OCI-LY7 (cell line): Measurements from ENCODE around the gene SGO2. TPM values are rescaled to one million over a fixed set of nuclear protein-coding genes. Genes with fewer than 3 reads are reported as not detected.

Experiments
- BruUV-seq: library from RNA; stranded (reverse); fragments of 400-500 nt; replicated peaks from 2 replicates; lab custom pipeline; 2021; lab: Mats Ljungman, UMichigan
- CTCF ChIA-PET: fragments of 300-600 bp; sonication (Branson Sonifier 250); formaldehyde crosslinking; loops from one replicate; lab custom pipeline; 2022; ENCODE audit warnings: antibody characterized with exemption; ENCODE audit not compliant: unreplicated experiment; lab: Charles Lee
- POLR2A ChIA-PET: fragments of 300-600 bp; sonication (Branson Sonifier 250); formaldehyde crosslinking; loops from one replicate; lab custom pipeline; 2022; ENCODE audit warnings: antibody characterized with exemption; lab: Charles Lee
- DNase-seq: peaks from one replicate; pipeline ENCODE4 v3.0.0-alpha.2; 2015; ENCODE audit warnings: low spot score
- H2AFZ ChIP-seq: fragments of 200-600 bp; sonication (generic), shearing (Covaris generic); 2 replicates; pipeline ENCODE4 v1.6.1; 2014; ENCODE audit warnings: mild to moderate bottlenecking, antibody characterized with exemption, low read length, moderate library complexity
- H3K27ac ChIP-seq: fragments of 200-600 bp; sonication (generic); 2 replicates; pipeline ENCODE4 v1.5.1; 2014; ENCODE audit warnings: mixed run types, low read depth, mild to moderate bottlenecking, moderate library complexity, low read length, inconsistent platforms; ENCODE audit not compliant: poor library complexity, severe bottlenecking
- H3K36me3 ChIP-seq: fragments of 200-600 bp; sonication (generic); 2 replicates; pipeline ENCODE4 v1.6.1; 2014; ENCODE audit warnings: mild to moderate bottlenecking, antibody characterized with exemption, low read length, moderate library complexity, mixed read lengths; ENCODE audit not compliant: insufficient read depth
- H3K4me1 ChIP-seq: fragments of 200-600 bp; sonication (generic); 2 replicates; pipeline ENCODE4 v1.5.1; 2014; ENCODE audit warnings: mild to moderate bottlenecking, low read length; ENCODE audit not compliant: insufficient read depth, poor library complexity, severe bottlenecking
- H3K4me2 ChIP-seq: fragments of 200-600 bp; sonication (generic); 2 replicates; pipeline ENCODE4 v1.6.1; 2014; ENCODE audit warnings: mild to moderate bottlenecking, low read length
- H3K4me3 ChIP-seq: fragments of 200-600 bp; sonication (generic); 2 replicates; pipeline ENCODE4 v1.5.1; 2014; ENCODE audit warnings: mild to moderate bottlenecking, low read depth, low read length; ENCODE audit not compliant: poor library complexity, severe bottlenecking
- H3K79me2 ChIP-seq: fragments of 200-600 bp; sonication (generic); 2 replicates; pipeline ENCODE4 v1.6.1; 2016; ENCODE audit warnings: low read depth, mild to moderate bottlenecking, low read length, moderate library complexity, mixed read lengths; ENCODE audit not compliant: insufficient read depth
- H3K9me2 ChIP-seq: fragments of 200-600 bp; sonication (generic); 2 replicates; pipeline ENCODE4 v1.6.1; 2016; ENCODE audit warnings: mild to moderate bottlenecking, low read length, mixed read lengths; ENCODE audit not compliant: insufficient read depth
- H3K9me3 ChIP-seq: fragments of 200-600 bp; sonication (generic); 2 replicates; pipeline ENCODE4 v1.6.1; 2014; ENCODE audit warnings: mild to moderate bottlenecking, mixed run types, low read length, mixed read lengths
- H4K20me1 ChIP-seq: fragments of 200-600 bp; sonication (generic); 2 replicates; pipeline ENCODE4 v1.6.1; 2014; ENCODE audit warnings: mild to moderate bottlenecking, antibody characterized with exemption, low read length, moderate library complexity, mixed read lengths; ENCODE audit not compliant: insufficient read depth
- CTCF ChIP-seq: fragments of 200-600 bp; sonication (generic); conservative IDR thresholded peaks from 2 replicates; pipeline ENCODE4 v1.5.1; 2014; ENCODE audit warnings: mild to moderate bottlenecking, antibody characterized with exemption, low read length, moderate library complexity, mixed read lengths
- EZH2phosphoT487 ChIP-seq: fragments of 200-600 bp; sonication (generic); IDR thresholded peaks from 2 replicates; pipeline ENCODE4 v1.6.1; 2018; ENCODE audit warnings: low read depth, borderline replicate concordance, mild to moderate bottlenecking, mixed run types, antibody characterized with exemption, low read length, moderate library complexity, mixed read lengths
- intact Hi-C: fragments of 100-400 bp; cut with micrococcal nuclease; formaldehyde crosslinking; loops from one replicate; pipeline ENCODE4 v1.10.0; 2022; ENCODE audit not compliant: unreplicated experiment
- total RNA-seq, 2 experiments: library from RNA; depleted of rRNA in 1 of 2; stranded (reverse); fragments of >200 nt in 1 of 2; shearing (Covaris generic) in 1 of 2; gene quantifications; 2 replicates each; pipeline ENCODE4 v1.2.3, GENCODE V29; 2014 to 2022

The SGO2 gene
- total RNA-seq, 2 experiments from 2014 or later, result 29.3 to 55.3 TPM

- no peak for DNase-seq
- H2AFZ ChIP-seq, result no peak overlapping the region
- intact Hi-C loops, result no loop called here
- POLR2A ChIA-PET, result no interaction called here
- no peak overlapping the region for H3K4me2 ChIP-seq
- CTCF ChIA-PET, result no interaction called here
- H3K36me3 ChIP-seq, result peaks cover 27% of the 10 kb centered on the region
- H3K4me3 ChIP-seq, result no peak overlapping the region
- H3K9me2 ChIP-seq, result no peaks in the 10 kb centered on the region
- BruUV-seq, result no TSS peak
- TF ChIP-seq CTCF (no peak), EZH2phosphoT487 (no peak)
- H3K4me1 ChIP-seq, result no peaks in the 10 kb centered on the region
- no peaks in the 10 kb centered on the region for H3K79me2 ChIP-seq
- no peaks in the 10 kb centered on the region for H3K9me3 ChIP-seq
- no peaks in the 10 kb centered on the region for H4K20me1 ChIP-seq
- no peak overlapping the region for H3K27ac ChIP-seq
Observed at GRCh38 chr2:200502196-200502595, 23.8 kb upstream of the SGO2 start.

- ChIA-PET CTCF (no interaction called here), POLR2A (interaction anchor here (2.1 kb wide), 1 partner anchor 9 kb away, joined by 7 read pairs; no protein-coding TSS in a partner anchor)
- Histone ChIP-seq H3K4me2 (no peak overlapping the region), H3K27ac (no peak overlapping the region), H3K36me3 (peaks cover 15% of the 10 kb centered on the region), H3K9me3 (no peaks in the 10 kb centered on the region), H3K4me3 (no peak overlapping the region), H3K79me2 (peaks cover 4% of the 10 kb centered on the region; the same call in 1 of the 2 replicates), H3K9me2 (no peaks in the 10 kb centered on the region), H4K20me1 (no peaks in the 10 kb centered on the region), H2AFZ (no peak overlapping the region), H3K4me1 (peaks cover 19% of the 10 kb centered on the region)
- no peak for DNase-seq
- no TSS peak for BruUV-seq
- intact Hi-C loops, result no loop called here
- TF ChIP-seq EZH2phosphoT487 (no peak), CTCF (no peak)
Observed at GRCh38 chr2:200506679-200507078, 19.3 kb upstream of the SGO2 start.

- peaks cover 4% of the 10 kb centered on the region; the same call in 1 of the 2 replicates for H3K79me2 ChIP-seq
- no peaks in the 10 kb centered on the region for H3K9me2 ChIP-seq
- H3K4me1 ChIP-seq, result peaks cover 19% of the 10 kb centered on the region
- ChIA-PET CTCF (no interaction called here), POLR2A (interaction anchor here (2.1 kb wide), 1 partner anchor 9 kb away, joined by 7 read pairs; no protein-coding TSS in a partner anchor)
- no peak for DNase-seq
- H3K4me3 ChIP-seq, result no peak overlapping the region
- no peaks in the 10 kb centered on the region for H4K20me1 ChIP-seq
- TF ChIP-seq CTCF (no peak), EZH2phosphoT487 (no peak)
- H2AFZ ChIP-seq, result no peak overlapping the region
- intact Hi-C loops, result no loop called here
- no TSS peak for BruUV-seq
- H3K36me3 ChIP-seq, result peaks cover 15% of the 10 kb centered on the region
- H3K9me3 ChIP-seq, result no peaks in the 10 kb centered on the region
- no peak overlapping the region for H3K27ac ChIP-seq
- no peak overlapping the region for H3K4me2 ChIP-seq
Observed at GRCh38 chr2:200507179-200507578, 18.8 kb upstream of the SGO2 start.
